Superior temporal gyrus (tissue), 1 donor: ENCODE results near the gene FICD.
A peak's percentile ranks its signal among the peaks of the same experiment; 100 is the strongest.

Source experiments
- DNase-seq: peaks from one replicate; pipeline ENCODE4 v3.0.0-alpha.2; 2016; ENCODE audit errors: extremely low spot score

The FICD gene

DNA sequence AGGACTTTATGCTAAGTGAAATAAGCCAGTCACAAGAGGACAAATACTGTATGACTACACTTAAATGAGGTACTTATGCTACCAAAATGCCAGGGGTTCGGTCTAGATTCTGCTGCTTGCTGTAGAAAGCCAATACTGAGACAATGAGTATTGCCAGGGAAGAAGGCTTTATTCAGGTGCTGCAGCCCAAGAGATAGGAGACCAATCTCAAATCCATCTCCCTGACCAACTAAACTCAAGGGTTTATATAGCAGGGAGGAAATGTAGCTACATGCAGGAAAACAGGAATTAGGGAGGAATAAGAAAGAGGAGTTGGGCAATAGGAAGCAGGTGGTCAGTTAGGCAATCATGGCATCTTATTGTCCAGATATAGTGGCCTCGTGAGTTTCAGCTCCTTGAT is 12.2 kb upstream of the FICD start:
- DNase-seq, result no peak

DNA sequence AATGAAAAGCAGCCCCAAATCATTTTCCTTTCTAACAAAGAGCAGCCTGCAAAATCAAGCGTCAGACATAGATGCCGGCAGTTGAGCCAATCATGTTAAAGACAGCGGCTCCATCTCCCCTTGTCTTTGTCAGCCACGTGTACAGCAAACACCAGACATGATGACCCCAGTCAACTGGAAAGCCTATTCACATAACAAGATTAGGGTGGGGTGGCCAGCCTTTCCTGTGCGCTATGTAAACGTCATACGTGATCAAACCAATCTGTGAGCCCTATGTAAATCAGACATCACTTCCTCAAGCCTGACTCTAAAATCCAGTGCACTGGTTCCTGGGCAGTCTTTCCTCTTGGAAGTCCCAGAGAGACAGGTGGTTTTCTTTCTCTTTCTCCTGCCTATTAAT is 9.9 kb upstream of the FICD start:
- DNase-seq, result no peak

DNA sequence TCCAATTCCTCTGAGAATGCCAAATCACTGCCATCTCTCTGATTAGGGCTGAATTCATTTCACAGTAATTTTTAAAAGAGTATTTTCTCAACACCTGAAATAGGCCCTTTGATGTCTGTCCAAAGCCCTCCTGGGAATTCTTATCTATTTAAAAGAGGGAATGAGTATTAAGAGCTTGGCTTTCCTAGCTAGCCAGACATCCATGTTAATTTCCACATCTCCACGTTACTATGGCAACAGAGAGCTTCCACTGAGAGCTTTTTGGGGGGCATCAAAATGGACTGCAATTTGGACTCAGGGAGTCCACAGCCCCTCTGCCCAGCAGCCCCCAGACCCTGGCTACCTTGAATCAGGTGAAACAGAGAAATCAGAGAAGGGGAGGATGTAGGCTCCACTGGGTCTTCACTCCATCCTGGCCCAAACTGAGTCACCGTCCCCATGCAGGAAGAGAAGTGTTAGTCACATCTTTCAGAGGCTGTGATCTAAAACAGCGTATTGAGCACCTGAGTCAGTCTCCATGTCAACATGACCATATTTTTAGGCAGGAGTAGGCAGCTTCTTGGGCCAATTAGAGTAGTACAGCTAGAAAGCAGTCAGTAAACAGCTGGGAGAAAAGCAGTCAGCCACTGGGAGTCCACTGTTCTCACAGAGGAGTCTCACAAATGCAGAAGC is 7.0 kb upstream of the FICD start:
- DNase-seq, result peak; percentile 53

GRCh38 chr12:108509806-108510205 is 5.3 kb upstream of the FICD start:
- no peak for DNase-seq

DNA sequence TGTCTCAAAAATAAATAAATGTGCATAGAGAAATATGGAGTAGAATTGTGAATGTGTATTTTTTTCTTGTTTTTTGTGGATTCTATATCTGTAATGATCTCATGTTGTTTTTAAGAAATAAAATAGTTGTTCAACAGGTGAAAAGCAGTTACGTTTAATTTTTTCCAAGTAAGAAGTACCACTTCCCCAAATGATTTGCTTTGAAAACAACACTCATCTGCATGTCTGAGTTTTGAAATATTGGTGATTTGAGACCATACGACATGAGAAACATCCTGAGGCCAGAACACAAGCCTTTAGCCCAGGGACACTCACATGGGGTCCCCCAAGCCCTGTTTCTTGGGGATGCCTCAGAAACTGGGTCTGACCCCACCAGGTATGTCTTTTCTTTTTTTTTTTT is 4.2 kb upstream of the FICD start:
- no peak for DNase-seq

DNA sequence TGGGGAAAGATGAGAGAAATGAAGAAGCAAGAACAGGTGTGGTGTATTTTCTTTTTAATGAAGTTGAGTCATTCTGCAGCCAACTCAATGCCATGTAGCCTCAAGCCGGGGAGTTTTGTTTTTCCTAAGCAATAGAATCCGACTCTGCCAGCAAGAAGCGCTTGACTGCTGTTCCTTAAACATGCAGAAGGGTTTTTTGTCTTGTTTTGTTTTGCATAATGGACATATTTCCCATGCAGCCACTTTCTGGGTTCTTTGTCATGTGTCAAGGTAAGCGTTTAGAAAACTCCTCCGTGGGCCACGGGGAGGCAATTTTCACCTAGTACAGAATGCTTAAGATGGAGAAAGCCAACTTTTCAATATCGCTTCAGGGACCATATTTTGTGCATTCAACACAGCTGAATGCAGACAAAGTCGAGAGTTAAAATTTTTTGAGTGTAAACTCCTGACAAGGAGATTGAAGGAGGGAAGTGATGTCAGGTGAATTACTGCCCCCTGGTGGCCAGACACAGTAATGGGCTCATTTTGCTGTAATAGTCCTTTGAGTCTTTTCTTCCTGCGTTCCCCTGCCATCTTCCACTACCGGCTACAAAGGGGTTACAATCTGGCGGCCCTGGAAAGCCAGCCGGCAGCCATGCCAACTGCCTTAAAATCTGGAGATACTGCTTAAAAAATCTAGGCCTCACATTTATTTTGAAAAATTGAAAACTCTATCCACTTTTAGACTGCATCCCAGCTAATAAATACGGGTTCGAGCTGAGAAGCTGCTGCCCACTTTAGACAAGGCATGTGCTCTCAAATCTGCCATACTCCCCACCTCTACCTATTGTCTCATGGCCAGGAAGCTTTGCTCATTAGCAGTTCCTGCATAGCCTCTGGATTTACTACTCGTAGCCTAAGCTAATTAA is 3.2 kb upstream of the FICD start:
- DNase-seq, result peak; percentile 95

GRCh38 chr12:108514468-108514972 is 557 bp upstream of the FICD start:
- DNase-seq, result no peak

GRCh38 chr12:108515916-108516315 is 839 bp downstream of the FICD start:
- no peak for DNase-seq

GRCh38 chr12:108516511-108517275 is 1.6 kb downstream of the FICD start:
- DNase-seq, result no peak

DNA sequence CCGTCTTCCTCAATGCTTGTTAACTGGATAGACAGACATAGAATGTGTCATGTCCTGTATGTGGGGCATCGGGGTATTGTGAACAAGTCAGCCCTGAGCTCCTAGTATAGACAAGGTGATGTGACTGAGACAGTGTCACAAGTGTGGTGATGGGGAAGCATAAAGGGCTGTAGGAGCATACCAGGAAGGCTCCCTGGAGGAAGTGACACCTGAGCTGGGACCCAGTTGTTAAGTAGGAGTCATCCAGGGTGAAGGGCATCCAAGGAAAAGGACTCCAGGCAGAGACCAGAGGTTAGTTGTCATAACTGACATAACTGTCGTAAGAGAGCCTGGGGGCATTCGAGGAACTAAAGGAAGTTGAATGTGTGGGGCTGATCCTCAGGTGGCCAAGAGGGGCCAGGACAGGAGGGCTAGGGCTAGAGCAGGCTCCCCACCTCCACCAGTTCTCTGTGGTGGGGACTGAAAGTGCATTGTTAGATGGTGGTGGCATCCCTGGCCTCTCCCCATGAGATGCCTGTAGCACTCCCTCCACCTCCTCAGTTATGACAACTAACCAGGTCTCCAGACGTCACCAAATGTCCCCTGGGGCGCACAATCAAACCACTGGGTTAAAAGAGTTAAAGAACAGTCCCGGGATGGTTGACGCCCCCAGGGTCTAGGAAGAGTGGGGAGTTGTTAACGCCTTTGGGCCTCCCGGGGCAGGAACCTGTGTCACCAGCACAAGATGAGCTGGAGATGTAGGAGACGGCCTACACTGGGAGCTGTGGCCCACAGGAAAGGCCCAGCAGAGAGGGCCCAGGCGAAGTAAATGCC is 2.4 kb downstream of the FICD start:
- DNase-seq, result no peak

- DNase-seq, result no peak
These were observed 3.1 kb downstream of the FICD start for GRCh38 chr12:108518101-108518715.

DNA sequence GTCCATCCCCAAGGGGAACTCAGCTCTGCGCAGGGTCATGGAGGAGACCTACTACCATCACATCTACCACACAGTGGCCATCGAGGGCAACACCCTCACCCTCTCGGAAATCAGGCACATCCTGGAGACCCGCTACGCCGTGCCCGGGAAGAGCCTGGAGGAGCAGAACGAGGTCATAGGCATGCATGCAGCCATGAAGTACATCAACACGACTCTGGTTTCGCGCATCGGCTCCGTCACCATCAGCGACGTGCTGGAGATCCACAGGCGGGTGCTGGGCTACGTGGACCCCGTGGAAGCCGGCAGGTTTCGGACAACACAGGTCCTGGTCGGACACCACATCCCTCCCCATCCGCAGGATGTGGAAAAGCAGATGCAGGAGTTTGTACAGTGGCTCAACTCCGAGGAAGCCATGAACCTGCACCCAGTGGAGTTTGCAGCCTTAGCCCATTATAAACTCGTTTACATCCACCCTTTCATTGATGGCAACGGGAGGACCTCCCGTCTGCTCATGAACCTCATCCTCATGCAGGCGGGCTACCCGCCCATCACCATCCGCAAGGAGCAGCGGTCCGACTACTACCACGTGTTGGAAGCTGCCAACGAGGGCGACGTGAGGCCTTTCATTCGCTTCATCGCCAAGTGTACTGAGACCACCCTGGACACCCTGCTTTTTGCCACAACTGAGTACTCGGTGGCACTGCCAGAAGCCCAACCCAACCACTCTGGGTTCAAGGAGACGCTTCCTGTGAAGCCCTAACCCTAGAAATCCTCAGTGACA is 3.8 kb downstream of the FICD start:
- no peak for DNase-seq

DNA sequence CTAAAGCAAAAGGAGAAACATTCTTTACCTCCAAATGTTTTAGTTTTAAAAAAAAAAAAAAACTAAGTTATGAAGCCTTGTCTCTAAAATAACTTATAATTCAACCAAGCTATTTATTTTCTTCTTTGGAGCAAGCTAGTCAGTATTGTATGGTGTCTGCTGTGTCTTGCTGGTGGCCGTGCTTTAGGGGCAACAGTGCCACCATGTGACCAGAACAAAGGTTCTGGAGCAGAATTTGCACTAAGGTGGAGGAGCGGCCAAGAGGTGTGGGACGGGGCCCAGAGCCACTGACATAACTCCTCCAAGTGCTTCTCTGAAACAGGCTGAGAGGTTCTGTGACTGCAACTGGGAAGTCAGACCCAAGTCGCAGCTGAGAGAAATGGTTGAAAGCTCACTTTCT is 4.5 kb downstream of the FICD start:
- DNase-seq, result no peak

DNA sequence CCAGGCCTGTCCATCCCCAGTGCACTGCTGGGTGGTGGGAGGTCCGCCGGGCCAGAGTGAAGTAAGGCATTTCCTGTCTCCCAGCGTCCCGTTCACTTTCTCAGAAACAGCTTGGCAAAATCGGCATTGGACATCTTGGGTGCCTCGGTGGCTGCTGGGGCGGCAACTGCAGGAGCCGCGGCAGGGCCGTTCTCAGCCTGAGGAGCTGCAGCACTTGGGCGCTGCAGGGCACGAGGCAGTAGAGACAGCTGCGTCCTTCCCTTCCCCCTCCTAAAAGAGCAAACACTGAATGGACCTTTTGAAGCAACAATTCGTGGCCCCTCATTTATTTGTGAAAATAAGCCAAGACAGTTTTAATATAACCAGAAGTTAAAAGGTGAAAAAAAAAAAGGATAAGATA is 8.3 kb downstream of the FICD start:
- DNase-seq, result peak; percentile 40

DNA sequence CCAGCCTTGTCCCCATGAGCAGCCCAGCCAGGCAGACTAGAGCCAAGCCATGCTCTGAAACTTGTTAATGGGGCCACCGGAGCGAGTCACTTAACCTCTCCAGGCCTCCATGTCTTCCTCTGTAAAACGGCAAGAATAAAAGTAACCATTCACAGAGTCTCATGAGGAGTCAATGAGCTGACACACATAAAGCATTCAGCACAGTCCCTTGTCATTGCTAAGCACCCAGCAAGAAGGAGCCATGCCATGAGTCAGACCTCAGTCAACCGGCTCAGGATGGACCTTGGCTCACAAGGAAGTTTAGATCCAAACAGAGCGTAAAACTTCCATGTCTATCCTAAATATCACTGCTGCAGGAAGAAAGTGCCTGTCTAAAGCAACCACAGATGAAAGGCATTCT is 10.6 kb downstream of the FICD start:
- no peak for DNase-seq

- no peak for DNase-seq
These were observed 11.5 kb downstream of the FICD start for GRCh38 chr12:108526482-108527165.

GRCh38 chr12:108527166-108527496 is 12.1 kb downstream of the FICD start:
- DNase-seq, result no peak

DNA sequence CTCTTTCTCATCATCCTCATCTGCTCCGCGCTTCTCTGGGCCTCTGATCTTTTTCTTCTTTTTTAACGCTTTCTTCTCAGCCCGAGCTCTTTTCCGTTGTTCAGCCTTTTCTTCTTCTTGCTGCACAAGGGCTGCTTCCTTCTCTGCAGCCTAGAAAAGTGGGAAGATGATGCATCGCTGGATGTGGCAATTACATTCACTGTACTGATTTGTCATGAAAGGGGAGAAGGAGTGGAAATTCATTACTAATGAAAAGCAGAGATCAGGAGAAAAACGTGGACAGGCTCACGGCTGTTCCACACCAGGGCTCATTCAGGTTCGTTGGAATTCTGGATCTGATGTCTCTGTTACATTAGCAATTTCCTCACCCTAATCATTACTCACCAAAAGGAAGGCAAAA is 15.1 kb downstream of the FICD start:
- DNase-seq, result no peak

DNA sequence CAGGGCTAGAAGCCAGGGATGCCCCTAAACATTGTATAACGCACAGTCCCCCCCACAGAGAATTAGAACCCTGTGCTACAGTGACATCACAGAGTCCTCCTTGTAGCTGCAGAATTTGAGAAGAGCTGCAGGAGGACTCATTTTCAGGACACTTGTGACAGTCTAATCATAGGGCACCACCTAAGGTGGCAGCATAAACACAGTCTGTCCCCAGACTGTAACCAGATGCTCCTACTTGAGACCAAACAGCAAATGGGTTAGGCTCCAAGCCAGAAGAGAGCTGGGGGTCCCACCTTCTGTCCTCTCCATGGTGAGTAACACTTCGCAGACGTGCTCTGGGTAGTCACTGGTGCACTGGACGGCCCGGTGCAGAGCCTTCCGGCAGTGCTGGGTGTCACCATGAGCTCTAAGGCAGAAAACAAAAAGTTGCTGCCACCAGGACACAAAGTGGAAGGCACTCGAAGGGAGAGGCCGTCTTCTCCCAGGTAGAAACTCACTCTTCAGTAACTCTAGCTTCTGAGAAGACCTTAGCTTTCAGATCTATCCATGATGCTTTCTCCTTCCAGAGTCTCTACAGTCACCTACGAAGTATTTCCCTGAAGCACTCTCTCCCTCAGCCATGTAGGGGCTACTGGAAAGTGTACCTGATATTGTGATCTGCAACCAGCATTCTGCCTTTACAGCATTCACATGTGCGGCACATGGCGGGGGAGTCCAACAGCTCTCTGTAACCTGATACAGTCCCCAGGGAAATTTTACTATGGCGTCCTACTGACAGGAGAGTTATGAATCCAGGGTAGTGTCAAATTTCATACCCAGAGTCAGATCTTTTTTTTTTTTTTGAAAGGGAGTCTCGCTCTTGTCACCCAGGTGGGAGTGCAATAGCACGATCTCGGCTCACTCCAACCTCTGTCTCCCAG is 17.1 kb downstream of the FICD start:
- DNase-seq, result no peak
